HG03460 (cell line): ENCODE data around the gene MYO5C.

Source experiments
- ATAC-seq: cut with Tn5 transposase; IDR thresholded peaks from one replicate; pipeline ENCODE4 v1.9.1; 2021; ENCODE audit not compliant: unreplicated experiment

MYO5C gene

DNA sequence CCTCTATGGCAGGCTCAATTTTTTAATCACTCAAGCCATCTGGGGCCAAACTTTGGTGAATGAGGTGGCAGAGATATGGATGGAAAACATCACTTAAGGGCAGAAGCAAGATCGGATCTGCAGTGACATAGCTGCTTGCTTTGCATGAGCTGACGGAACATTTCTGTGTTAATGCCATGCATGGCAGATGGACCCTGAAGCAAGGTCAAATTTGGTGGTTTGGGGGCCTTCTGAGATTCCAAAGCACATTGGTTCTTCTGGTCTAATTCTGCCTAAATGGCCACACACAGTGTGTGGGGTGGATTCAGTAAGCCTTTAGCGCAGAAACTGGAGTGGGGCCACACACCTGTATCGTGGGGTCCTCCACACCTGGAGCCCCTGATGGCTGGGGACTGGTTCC lies 144.7 kb downstream of the MYO5C start:
- ATAC-seq: no peak

DNA sequence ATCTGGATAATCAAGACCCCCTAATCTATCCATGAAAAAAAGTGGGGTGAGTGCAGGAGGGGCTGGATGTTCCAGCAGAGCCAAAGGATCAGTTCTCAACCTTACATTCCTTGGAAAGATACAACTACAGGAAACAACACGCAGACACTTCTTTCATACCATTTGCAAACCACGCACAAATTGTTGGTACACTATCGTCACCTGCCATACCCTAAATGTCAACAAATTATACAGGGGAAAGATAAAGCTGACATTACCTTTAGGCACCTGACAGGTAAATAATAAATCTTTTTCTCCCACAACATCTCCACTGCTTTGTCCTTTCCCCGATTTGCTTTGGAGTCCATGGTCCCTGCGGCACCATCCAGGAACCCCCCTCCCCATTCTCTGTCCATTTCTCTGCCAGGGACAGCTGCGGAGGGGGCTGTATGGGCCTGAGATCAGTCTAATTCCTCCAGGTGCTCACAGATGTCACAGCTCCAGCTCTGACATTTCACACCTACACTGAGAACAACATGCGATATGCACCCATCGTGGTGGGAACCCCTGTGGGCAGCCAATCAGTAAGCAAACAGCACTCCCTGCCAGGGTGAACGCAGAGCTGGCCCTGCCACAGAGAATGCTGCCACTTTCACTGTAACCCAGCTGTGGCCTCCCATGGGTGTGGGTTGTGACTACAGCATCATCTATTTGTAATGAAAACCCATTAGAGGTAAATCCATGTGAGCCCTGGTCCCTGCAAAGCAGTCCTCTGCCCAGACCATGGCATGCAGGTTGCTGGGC lies 145.4 kb downstream of the MYO5C start:
- ATAC-seq: no peak

DNA sequence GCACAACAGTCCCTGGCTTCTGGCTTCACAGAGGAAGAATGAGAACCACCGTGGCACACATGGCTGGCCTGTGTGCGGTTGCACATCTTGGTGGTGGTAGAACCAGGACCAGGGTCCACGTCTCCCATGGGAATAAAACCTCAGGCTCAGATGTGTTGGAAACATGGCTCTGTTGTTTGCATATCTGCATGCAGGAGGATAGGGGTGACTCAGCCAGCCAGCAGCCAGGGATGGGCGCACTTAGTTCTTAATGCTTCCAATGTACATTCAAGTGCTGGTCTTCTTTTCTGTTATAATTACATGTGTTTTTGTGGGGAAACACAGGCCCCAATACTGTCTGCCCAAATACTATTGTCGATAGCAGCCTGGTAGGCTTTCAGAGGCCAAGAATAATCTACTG lies 147.2 kb downstream of the MYO5C start:
- ATAC-seq: no peak

DNA sequence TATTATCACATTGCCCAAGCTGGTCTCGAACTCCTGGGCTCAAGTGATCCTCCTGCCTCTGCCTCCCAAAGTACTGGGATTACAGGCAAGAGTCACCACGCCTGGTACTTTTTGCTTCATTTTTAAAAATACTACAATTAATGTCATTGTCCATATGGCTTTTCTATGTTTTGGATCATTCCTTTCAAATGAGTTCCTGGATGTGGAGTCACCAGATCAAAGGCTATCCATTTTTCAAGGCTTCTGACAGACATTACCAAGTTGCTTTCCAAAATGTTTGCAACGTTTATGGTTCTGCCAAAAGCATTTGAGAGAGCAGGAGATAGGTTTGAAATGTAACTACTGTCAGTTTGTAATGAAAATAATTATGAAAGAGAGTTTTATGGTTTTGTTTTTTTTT lies 148.8 kb downstream of the MYO5C start:
- ATAC-seq: no peak

DNA sequence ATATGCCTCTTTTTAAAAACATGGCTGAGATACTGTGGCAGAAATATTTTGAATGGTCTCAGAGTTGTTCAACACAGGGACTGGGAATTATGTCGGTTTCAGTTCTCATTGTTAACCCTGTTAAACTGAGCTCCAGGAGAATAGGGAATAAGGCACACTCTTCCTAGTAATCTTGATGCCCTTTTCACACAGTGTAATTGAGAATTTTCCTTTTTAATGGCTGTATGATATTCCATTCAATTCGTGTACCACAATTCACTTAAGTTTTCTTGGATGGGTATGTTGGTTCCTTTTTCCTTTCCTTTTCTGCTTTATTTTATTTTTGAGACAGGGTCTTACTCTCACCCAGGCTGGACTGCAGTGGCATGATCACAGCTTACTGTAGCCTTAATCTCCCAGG lies 149.3 kb downstream of the MYO5C start:
- no peak for ATAC-seq

DNA sequence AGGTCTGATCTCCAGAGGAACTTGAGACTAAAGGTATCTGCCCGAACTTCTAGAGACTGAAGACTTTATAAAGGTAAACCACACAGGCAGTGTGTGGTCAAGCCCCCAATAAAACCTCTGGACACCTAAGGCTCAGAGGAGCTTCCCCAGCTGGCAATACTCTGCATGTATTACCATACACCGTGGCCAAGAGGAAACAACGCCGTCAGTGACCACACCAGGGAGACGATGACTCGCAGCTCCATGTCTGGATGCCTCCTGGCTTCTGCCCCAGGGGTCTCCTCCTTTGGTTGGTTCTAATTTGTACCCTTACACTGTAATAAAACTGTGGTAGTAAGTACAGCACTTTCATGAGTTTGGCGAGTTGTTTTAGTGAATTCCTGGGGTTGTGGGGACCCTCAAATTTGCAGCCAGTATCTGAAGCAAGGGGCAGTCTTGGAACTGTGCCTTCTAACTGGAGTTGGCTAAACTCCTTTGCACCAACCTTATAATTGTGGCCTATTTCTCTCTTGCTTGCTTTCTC lies 150.9 kb downstream of the MYO5C start:
- ATAC-seq: no peak

DNA sequence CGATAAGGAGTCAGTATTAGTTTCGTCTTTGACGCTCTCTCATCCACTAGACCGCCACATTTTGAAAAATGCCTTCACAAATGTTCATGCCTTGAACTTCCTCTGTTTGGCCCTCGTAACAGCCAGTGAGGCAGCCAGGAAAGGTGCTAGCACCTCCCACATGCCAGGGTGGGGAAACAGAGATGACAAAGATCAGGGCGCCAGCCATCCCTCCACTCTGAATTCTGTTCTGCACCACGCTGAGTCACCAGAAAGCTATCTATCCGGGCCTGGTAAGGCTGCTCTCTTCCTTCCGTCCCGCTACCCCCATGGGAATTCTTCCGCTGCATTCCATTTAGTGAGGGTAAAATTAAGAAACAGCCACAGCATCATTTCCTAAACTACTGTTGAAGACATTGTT lies 151.7 kb downstream of the MYO5C start:
- no peak for ATAC-seq
